ENCODE measurements around the gene THAP12. TPM values are rescaled to one million over a fixed set of nuclear protein-coding genes. Genes with fewer than 3 reads are reported as not detected.

Gene THAP12
- total RNA-seq, 1 experiment from 2014 or later, result 50.5 TPM

GRCh38 chr11:76329983-76330382, 50.9 kb downstream of the THAP12 start:
- Histone ChIP-seq H3F3A (ENCODE audit: low read length, unreplicated experiment) (no peaks in the 10 kb centered on the region), H3K27me3 (ENCODE audit: low read length) (no peaks in the 10 kb centered on the region), H3K9me2 (replicated peaks; ENCODE audit: low read length) (no peaks in the 10 kb centered on the region), H3K79me2 (ENCODE audit: low read length) (no peaks in the 10 kb centered on the region), H3K9ac (ENCODE audit: low read length) (no peak overlapping the region), H4K20me1 (ENCODE audit: low read length) (no peaks in the 10 kb centered on the region), H3K4me1 (ENCODE audit: insufficient read depth, low read length) (no peaks in the 10 kb centered on the region), H3K4me3 (ENCODE audit: low read length) (no peak overlapping the region), H3K27ac (ENCODE audit: low read length) (no peak overlapping the region), H3K9me3 (ENCODE audit: low read length) (peaks cover 11% of the 10 kb centered on the region), H3K4me2 (ENCODE audit: low read length) (no peak overlapping the region), H3K36me3 (ENCODE audit: low read depth, low read length) (no peaks in the 10 kb centered on the region), H2AFZ (ENCODE audit: low read length) (no peak overlapping the region)
- intact Hi-C loops (cut with micrococcal nuclease), result no loop called here
- ChIA-PET POLR2A (ENCODE audit: unreplicated experiment) (no interaction called here), CTCF (no interaction called here)
- no peak for DNase-seq
- TF ChIP-seq CTCF (conservative IDR thresholded peaks at IDR 0.05; ENCODE audit: low read depth, low read length) (no peak), EZH2 (IDR thresholded peaks at IDR 0.05; ENCODE audit: low read length, unreplicated experiment) (no peak)
- no peak for ATAC-seq
- no TSS peak for BruUV-seq (replicated peaks)

- intact Hi-C loops (cut with micrococcal nuclease), result no loop called here
- Histone ChIP-seq H3K4me2 (ENCODE audit: low read length) (no peak overlapping the region), H3K9ac (ENCODE audit: low read length) (no peak overlapping the region), H4K20me1 (ENCODE audit: low read length) (no peaks in the 10 kb centered on the region), H3F3A (ENCODE audit: low read length, unreplicated experiment) (no peaks in the 10 kb centered on the region), H3K79me2 (ENCODE audit: low read length) (no peaks in the 10 kb centered on the region), H3K27ac (ENCODE audit: low read length) (no peak overlapping the region), H3K4me3 (ENCODE audit: low read length) (no peak overlapping the region), H3K9me2 (replicated peaks; ENCODE audit: low read length) (no peaks in the 10 kb centered on the region), H3K9me3 (ENCODE audit: low read length) (peaks cover 3% of the 10 kb centered on the region; the same call in 1 of the 2 replicates), H3K4me1 (ENCODE audit: insufficient read depth, low read length) (no peaks in the 10 kb centered on the region), H3K36me3 (ENCODE audit: low read depth, low read length) (no peaks in the 10 kb centered on the region), H3K27me3 (ENCODE audit: low read length) (no peaks in the 10 kb centered on the region), H2AFZ (ENCODE audit: low read length) (no peak overlapping the region)
- ATAC-seq, result no peak
- POLR2A ChIA-PET (ENCODE audit: unreplicated experiment), result no interaction called here
- CTCF ChIA-PET, result no interaction called here
- TF ChIP-seq EZH2phosphoT487 (IDR thresholded peaks at IDR 0.05; ENCODE audit: borderline replicate concordance, low read length) (no peak), CTCF (conservative IDR thresholded peaks at IDR 0.05; ENCODE audit: low read depth, low read length) (no peak), EZH2 (IDR thresholded peaks at IDR 0.05; ENCODE audit: low read length, unreplicated experiment) (no peak)
- DNase-seq, result no peak
- BruUV-seq (replicated peaks), result no TSS peak
These were observed 51.8 kb downstream of the THAP12 start for GRCh38 chr11:76329084-76329648.

- Histone ChIP-seq H4K20me1 (ENCODE audit: low read length) (no peaks in the 10 kb centered on the region), H3K27me3 (ENCODE audit: low read length) (no peaks in the 10 kb centered on the region), H3K4me3 (ENCODE audit: low read length) (no peak overlapping the region), H3K9ac (ENCODE audit: low read length) (no peak overlapping the region), H3K9me2 (replicated peaks; ENCODE audit: low read length) (no peaks in the 10 kb centered on the region), H3F3A (ENCODE audit: low read length, unreplicated experiment) (no peaks in the 10 kb centered on the region), H3K79me2 (ENCODE audit: low read length) (no peaks in the 10 kb centered on the region), H3K4me1 (ENCODE audit: insufficient read depth, low read length) (peaks cover 10% of the 10 kb centered on the region), H3K9me3 (ENCODE audit: low read length) (no peaks in the 10 kb centered on the region), H3K36me3 (ENCODE audit: low read depth, low read length) (no peaks in the 10 kb centered on the region), H3K4me2 (ENCODE audit: low read length) (no peak overlapping the region), H2AFZ (ENCODE audit: low read length) (no peak overlapping the region), H3K27ac (ENCODE audit: low read length) (no peak overlapping the region)
- ChIA-PET CTCF (no interaction called here), POLR2A (ENCODE audit: unreplicated experiment) (no interaction called here)
- ATAC-seq (no peak; the same call in 1 of the 2 replicates), DNase-seq (no peak)
- no peak for TF ChIP-seq EZH2 (IDR thresholded peaks at IDR 0.05; ENCODE audit: low read length, unreplicated experiment)
- TF ChIP-seq CTCF (conservative IDR thresholded peaks at IDR 0.05; ENCODE audit: low read depth, low read length), result no peak
- TF ChIP-seq EZH2phosphoT487 (IDR thresholded peaks at IDR 0.05; ENCODE audit: borderline replicate concordance, low read length), result no peak
- no TSS peak for BruUV-seq (replicated peaks)
- intact Hi-C loops (cut with micrococcal nuclease), result no loop called here
These were observed 53.1 kb downstream of the THAP12 start for GRCh38 chr11:76327756-76328388.
